ENCODE results near the gene SHBG. TPM values are rescaled to one million over a fixed set of nuclear protein-coding genes. Genes with fewer than 3 reads are reported as not detected.
A peak's percentile ranks its signal among the peaks of the same experiment; 100 is the strongest.

SHBG gene
- total and polyA plus RNA-seq, 2 experiments from 2014 or later = 0.38 to 0.48 TPM

DNA sequence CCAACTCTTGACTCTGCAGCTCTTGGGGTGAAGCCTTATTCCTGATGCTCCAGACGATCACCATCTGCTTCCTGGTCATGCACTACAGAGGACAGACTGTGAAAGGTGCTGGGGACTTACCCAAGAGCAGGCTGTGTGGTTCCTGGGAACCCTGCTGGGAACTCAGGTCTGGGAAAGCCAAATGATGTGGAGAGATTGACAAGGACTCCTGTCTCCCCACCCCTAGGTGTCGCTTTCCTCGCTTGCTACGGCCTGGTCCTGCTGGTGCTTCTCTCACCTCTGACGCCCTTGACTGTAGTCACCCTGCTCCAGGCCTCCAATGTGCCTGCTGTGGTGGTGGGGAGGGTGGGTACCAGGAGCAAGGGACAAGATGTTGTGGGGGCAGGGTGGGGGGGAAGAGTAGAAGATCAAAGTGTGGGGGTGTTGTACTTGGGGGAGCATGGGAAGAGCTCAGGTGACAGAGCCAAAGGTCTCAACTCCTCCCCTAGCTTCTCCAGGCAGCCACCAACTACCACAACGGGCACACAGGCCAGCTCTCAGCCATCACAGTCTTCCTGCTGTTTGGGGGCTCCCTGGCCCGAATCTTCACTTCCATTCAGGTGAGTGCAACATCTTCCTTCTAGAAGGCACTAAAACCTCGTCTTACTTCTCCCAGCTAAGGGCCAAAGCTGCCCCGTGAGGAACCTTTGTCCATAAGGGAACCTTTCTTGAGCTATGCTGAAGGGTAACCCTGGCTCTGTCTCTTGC lies 43.1 kb upstream of the SHBG start:
- peaks cover 28% of the 10 kb centered on the region for H3K4me1 ChIP-seq (ENCODE audit: insufficient read depth)
- no peaks in the 10 kb centered on the region; the same call in 1 of the 2 replicates for H3K9me2 ChIP-seq (ENCODE audit: insufficient read depth)
- H3K4me1 Mint-ChIP-seq = peaks cover 49% of the 10 kb centered on the region
- H3K79me2 ChIP-seq (replicated peaks; ENCODE audit: insufficient read depth) = peaks cover 29% of the 10 kb centered on the region
- no peak for ATAC-seq
- TF ChIP-seq CREB1 (CRISPR knock-in tag; IDR thresholded peaks at IDR 0.05; ENCODE audit: low read depth) (no peak), POLR2AphosphoS5 (IDR thresholded peaks at IDR 0.05; ENCODE audit: low read depth) (no peak)
- TF ChIP-seq, protein P1, sequence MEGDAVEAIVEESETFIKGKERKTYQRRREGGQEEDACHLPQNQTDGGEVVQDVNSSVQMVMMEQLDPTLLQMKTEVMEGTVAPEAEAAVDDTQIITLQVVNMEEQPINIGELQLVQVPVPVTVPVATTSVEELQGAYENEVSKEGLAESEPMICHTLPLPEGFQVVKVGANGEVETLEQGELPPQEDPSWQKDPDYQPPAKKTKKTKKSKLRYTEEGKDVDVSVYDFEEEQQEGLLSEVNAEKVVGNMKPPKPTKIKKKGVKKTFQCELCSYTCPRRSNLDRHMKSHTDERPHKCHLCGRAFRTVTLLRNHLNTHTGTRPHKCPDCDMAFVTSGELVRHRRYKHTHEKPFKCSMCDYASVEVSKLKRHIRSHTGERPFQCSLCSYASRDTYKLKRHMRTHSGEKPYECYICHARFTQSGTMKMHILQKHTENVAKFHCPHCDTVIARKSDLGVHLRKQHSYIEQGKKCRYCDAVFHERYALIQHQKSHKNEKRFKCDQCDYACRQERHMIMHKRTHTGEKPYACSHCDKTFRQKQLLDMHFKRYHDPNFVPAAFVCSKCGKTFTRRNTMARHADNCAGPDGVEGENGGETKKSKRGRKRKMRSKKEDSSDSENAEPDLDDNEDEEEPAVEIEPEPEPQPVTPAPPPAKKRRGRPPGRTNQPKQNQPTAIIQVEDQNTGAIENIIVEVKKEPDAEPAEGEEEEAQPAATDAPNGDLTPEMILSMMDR (conservative IDR thresholded peaks at IDR 0.05; ENCODE audit: low read depth in 2 of 2) = peak; percentile 27 to 65; a peak in 3 of 4 replicates
- H3K36me3 ChIP-seq (ENCODE audit: insufficient read depth) = peaks cover 6% of the 10 kb centered on the region; the same call in 1 of the 2 replicates
- H3F3A ChIP-seq (replicated peaks; ENCODE audit: low read depth) = peaks cover 35% of the 10 kb centered on the region
- no peak overlapping the region for H3K4me3 ChIP-seq
- no peak overlapping the region; the same call in 2 of the 3 replicates for H3K4me3 Mint-ChIP-seq
- H4K20me1 ChIP-seq (replicated peaks; ENCODE audit: insufficient read depth) = no peaks in the 10 kb centered on the region
- H3K27me3 ChIP-seq (ENCODE audit: insufficient read depth) = no peaks in the 10 kb centered on the region
- H3K27me3 Mint-ChIP-seq (ENCODE audit: insufficient read depth, low read depth, poor library complexity) = peaks cover 32% of the 10 kb centered on the region
- no peaks in the 10 kb centered on the region for H3K9me3 Mint-ChIP-seq
- no peak overlapping the region for H3K4me2 ChIP-seq
- H2AFZ ChIP-seq = no peak overlapping the region
- H3K27ac Mint-ChIP-seq = 0 out of 2 replicates have a peak overlapping the region, but pooled peaks have one; percentile 67
- H3K36me3 Mint-ChIP-seq (ENCODE audit: low read depth) = peaks cover 46% of the 10 kb centered on the region
- no peak overlapping the region for H3K27ac ChIP-seq (ENCODE audit: low read depth)
- peak; percentile 66 for DNase-seq (ENCODE audit: low spot score)

GRCh38 chr17:7587420-7588151 lies 42.3 kb upstream of the SHBG start:
- H3K36me3 Mint-ChIP-seq (ENCODE audit: low read depth) = peaks cover 47% of the 10 kb centered on the region
- peaks cover 42% of the 10 kb centered on the region for H3K4me1 Mint-ChIP-seq
- Histone ChIP-seq H3K4me3 (peak overlapping the region; percentile 88; the same call in 1 of the 2 replicates), H3K27me3 (ENCODE audit: insufficient read depth) (no peaks in the 10 kb centered on the region), H3K4me1 (ENCODE audit: insufficient read depth) (peaks cover 24% of the 10 kb centered on the region), H3K4me2 (peak overlapping the region; percentile 99; the same call in 1 of the 2 replicates), H4K20me1 (replicated peaks; ENCODE audit: insufficient read depth) (no peaks in the 10 kb centered on the region), H3K36me3 (ENCODE audit: insufficient read depth) (peaks cover 11% of the 10 kb centered on the region; the same call in 1 of the 2 replicates), H3K27ac (ENCODE audit: low read depth) (no peak overlapping the region), H3K79me2 (replicated peaks; ENCODE audit: insufficient read depth) (peaks cover 23% of the 10 kb centered on the region), H3F3A (replicated peaks; ENCODE audit: low read depth) (peaks cover 33% of the 10 kb centered on the region), H3K9me2 (ENCODE audit: insufficient read depth) (no peaks in the 10 kb centered on the region; the same call in 1 of the 2 replicates), H2AFZ (no peak overlapping the region)
- H3K4me3 Mint-ChIP-seq = peak overlapping the region; percentile 12; the same call in 2 of the 3 replicates
- H3K27ac Mint-ChIP-seq = 0 out of 2 replicates have a peak overlapping the region, but pooled peaks have one; percentile 67
- no peaks in the 10 kb centered on the region for H3K9me3 Mint-ChIP-seq
- DNase-seq (ENCODE audit: low spot score) (no peak), ATAC-seq (no peak)
- H3K27me3 Mint-ChIP-seq (ENCODE audit: insufficient read depth, low read depth, poor library complexity) = peaks cover 27% of the 10 kb centered on the region
- TF ChIP-seq ZNF331 (CRISPR knock-in tag; IDR thresholded peaks at IDR 0.05; ENCODE audit: low read depth) (no peak), JUNB (IDR thresholded peaks at IDR 0.05; ENCODE audit: unreplicated experiment) (no peak), REST (IDR thresholded peaks at IDR 0.05; ENCODE audit: unreplicated experiment) (no peak), CREB1 (CRISPR knock-in tag; IDR thresholded peaks at IDR 0.05; ENCODE audit: low read depth) (no peak)

Data from GM23338 (cell line).